Neuronal stem cell (in vitro differentiated cells): ENCODE data around the gene SAPCD2.

Experiments used
- DNase-seq: peaks from one replicate; pipeline ENCODE4 v3.0.0-alpha.2; 2013; ENCODE audit warnings: low spot score
- H2AFZ ChIP-seq: one replicate; pipeline ENCODE4 v1.6.1; 2013; ENCODE audit warnings: mild to moderate bottlenecking, low read length, inconsistent platforms
- H2AK5ac ChIP-seq: 2 replicates; pipeline ENCODE4 v1.6.1; 2013; ENCODE audit warnings: low read depth, mild to moderate bottlenecking, inconsistent platforms, low read length, moderate library complexity, mixed read lengths
- H2BK120ac ChIP-seq: 2 replicates; pipeline ENCODE4 v1.6.1; 2013; ENCODE audit warnings: low read depth, mild to moderate bottlenecking, inconsistent platforms, low read length, moderate library complexity, mixed read lengths
- H2BK12ac ChIP-seq: one replicate; pipeline ENCODE4 v1.6.1; 2013; ENCODE audit warnings: low read length, inconsistent platforms
- H2BK15ac ChIP-seq: 2 replicates; pipeline ENCODE4 v1.6.1; 2013; ENCODE audit warnings: mild to moderate bottlenecking, low read length, inconsistent platforms, mixed read lengths
- H2BK5ac ChIP-seq: one replicate; pipeline ENCODE4 v1.6.1; 2013; ENCODE audit warnings: inconsistent platforms, mild to moderate bottlenecking, low read length, moderate library complexity
- H3K14ac ChIP-seq: one replicate; pipeline ENCODE4 v1.6.1; 2013; ENCODE audit warnings: low read length, inconsistent platforms
- H3K18ac ChIP-seq: 2 replicates; pipeline ENCODE4 v1.6.1; 2013; ENCODE audit warnings: low read length, inconsistent platforms
- H3K23ac ChIP-seq: 2 replicates; pipeline ENCODE4 v1.6.1; 2013; ENCODE audit warnings: low read depth, mild to moderate bottlenecking, mixed read lengths, low read length, inconsistent platforms; ENCODE audit not compliant: poor library complexity
- H3K27ac ChIP-seq: replicated peaks from 3 replicates; pipeline ENCODE4 v1.5.1; 2013; ENCODE audit warnings: low read length, inconsistent platforms
- H3K27me3 ChIP-seq, 3 experiments: 2 replicates each; pipeline ENCODE4 v1.6.1; 2013; ENCODE audit warnings: low read length in 3 of 3, mild to moderate bottlenecking in 2 of 3, inconsistent platforms in 1 of 3, low read depth in 1 of 3, mixed read lengths in 1 of 3, moderate library complexity in 1 of 3; ENCODE audit not compliant: control insufficient read depth in 3 of 3, insufficient read depth in 3 of 3
- H3K36me3 ChIP-seq, 2 donors: replicated peaks in 1 of 2; 2 replicates each; pipeline ENCODE4 v1.6.1; 2013; ENCODE audit warnings: low read length in 2 of 2; ENCODE audit not compliant: control insufficient read depth in 2 of 2, insufficient read depth in 2 of 2
- H3K4ac ChIP-seq: 2 replicates; pipeline ENCODE4 v1.6.1; 2013; ENCODE audit warnings: inconsistent platforms, mild to moderate bottlenecking, low read length, moderate library complexity
- H3K4me1 ChIP-seq, 2 donors: 1 replicate in 1 of 2; 2 replicates in 1 of 2; pipeline ENCODE4 v1.6.1; 2013; ENCODE audit warnings: low read length in 2 of 2, low read depth in 1 of 2; ENCODE audit not compliant: control insufficient read depth in 2 of 2, insufficient read depth in 1 of 2
- H3K4me2 ChIP-seq: one replicate; pipeline ENCODE4 v1.6.1; 2013; ENCODE audit warnings: mild to moderate bottlenecking, low read length, inconsistent platforms; ENCODE audit not compliant: insufficient read depth, poor library complexity, severe bottlenecking
- H3K4me3 ChIP-seq, 2 donors: 2 replicates each; pipeline ENCODE4 v1.5.1; 2013; ENCODE audit warnings: low read length in 2 of 2, mild to moderate bottlenecking in 2 of 2, inconsistent platforms in 1 of 2, moderate library complexity in 1 of 2
- H3K79me1 ChIP-seq: one replicate; pipeline ENCODE4 v1.6.1; 2013; ENCODE audit warnings: low read depth, mild to moderate bottlenecking, inconsistent platforms, low read length, moderate library complexity
- H3K9ac ChIP-seq: one replicate; pipeline ENCODE4 v1.6.1; 2013; ENCODE audit warnings: mild to moderate bottlenecking, low read depth, low read length, inconsistent platforms; ENCODE audit not compliant: poor library complexity
- H3K9me3 ChIP-seq, 2 donors: replicated peaks in 1 of 2; 2 replicates each; pipeline versions ENCODE3 to v1.6.1; 2013; ENCODE audit warnings: low read length in 2 of 2, mild to moderate bottlenecking in 2 of 2, inconsistent platforms in 1 of 2, low read depth in 1 of 2, mixed read lengths in 1 of 2, moderate library complexity in 1 of 2; ENCODE audit not compliant: control insufficient read depth in 2 of 2, insufficient read depth in 1 of 2
- H4K8ac ChIP-seq: one replicate; pipeline ENCODE4 v1.6.1; 2013; ENCODE audit warnings: low read depth, mild to moderate bottlenecking, inconsistent platforms, low read length, moderate library complexity
- H4K91ac ChIP-seq: one replicate; pipeline ENCODE4 v1.6.1; 2013; ENCODE audit warnings: low read length, low read depth, mild to moderate bottlenecking, inconsistent platforms; ENCODE audit not compliant: poor library complexity
- WGBS, 2 donors: extraction: QIAGEN DNeasy Blood & Tissue Kit; methylation state at CpG; one replicate each; pipeline ENCODE4 v1.1.7; 2013; ENCODE audit warnings: missing lambda C conversion rate in 2 of 2, mixed read lengths in 1 of 2; ENCODE audit not compliant: insufficient read length in 2 of 2, insufficient replicate concordance in 1 of 2; ENCODE audit errors: extremely low coverage in 2 of 2; 5-methylcytosine and 5-hydroxymethylcytosine counted together

Gene SAPCD2

DNA sequence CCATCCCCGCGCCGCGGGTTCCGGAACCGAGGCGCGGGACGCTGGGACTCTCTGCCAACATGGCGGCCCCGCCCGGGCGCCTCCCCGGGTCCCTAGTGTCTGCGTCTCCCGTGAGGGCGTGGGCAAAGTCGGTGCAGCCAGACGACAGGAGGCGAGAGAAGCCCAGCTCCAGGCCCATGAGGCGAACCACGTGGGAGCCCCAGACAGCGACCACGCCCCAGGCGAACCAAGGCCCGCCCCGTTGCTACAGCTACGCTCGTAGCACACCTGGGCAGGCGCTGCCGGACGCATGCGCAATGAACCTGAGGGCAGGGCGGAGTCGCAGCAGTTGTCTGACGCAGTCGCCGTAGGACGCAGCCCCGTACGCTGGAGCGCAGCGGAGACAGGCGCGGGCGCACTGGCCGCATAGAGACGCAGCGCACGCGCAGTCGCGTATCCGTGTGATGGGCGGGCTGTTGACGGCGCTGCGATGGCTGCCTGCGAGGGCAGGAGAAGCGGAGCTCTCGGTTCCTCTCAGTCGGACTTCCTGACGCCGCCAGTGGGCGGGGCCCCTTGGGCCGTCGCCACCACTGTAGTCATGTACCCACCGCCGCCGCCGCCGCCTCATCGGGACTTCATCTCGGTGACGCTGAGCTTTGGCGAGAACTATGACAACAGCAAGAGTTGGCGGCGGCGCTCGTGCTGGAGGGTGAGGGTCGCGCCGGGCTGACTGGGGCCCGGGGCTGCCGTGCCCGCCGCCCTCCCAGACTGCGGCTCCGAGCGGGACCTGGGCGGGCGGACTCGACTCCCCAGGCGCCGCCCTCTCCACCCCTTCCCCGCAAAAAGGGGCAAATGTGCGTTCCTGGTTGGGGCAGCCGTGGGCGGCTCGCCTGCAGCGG lies 16.4 kb upstream of the SAPCD2 start, which contains the start of gene MAN1B1:
Gene MAN1B1 (plus strand): TSS at position 455 of the 878 bp plus-strand sequence. CDS start 15 bp downstream, at position 470.
- H3K9me3 ChIP-seq = no peaks in the 10 kb centered on the region
- H2BK120ac ChIP-seq = no peak within 1 kb of the TSS
- WGBS, 2 donors = no CpG with 5 or more reads among the region's 101 CpGs
- no peak within 1 kb of the TSS for H4K91ac ChIP-seq
- peak within 1 kb of the TSS; percentile 74 for H3K27ac ChIP-seq
- H2AK5ac ChIP-seq = peak within 1 kb of the TSS; percentile 75
- peaks cover 3% of the 10 kb centered on the region for H3K79me1 ChIP-seq
- peak within 1 kb of the TSS; percentile 97 for H2AFZ ChIP-seq
- H2BK5ac ChIP-seq = peak within 1 kb of the TSS; percentile 67
- H3K14ac ChIP-seq = peak within 1 kb of the TSS; percentile 87
- peak within 1 kb of the TSS; percentile 81 for H2BK12ac ChIP-seq
- peak within 1 kb of the TSS; percentile 91 for H3K18ac ChIP-seq
- H3K4me2 ChIP-seq = peak within 1 kb of the TSS; percentile 98
- H4K8ac ChIP-seq = peak within 1 kb of the TSS; percentile 65
- peak; percentile 98 for DNase-seq
- H3K23ac ChIP-seq = peak within 1 kb of the TSS; percentile 99
- peak within 1 kb of the TSS; percentile 94 for H3K9ac ChIP-seq
- peak within 1 kb of the TSS; percentile 52 for H2BK15ac ChIP-seq
- peaks cover 2 to 33% (median 20%) of the 10 kb centered on the region in 3 experiments for H3K27me3 ChIP-seq
- H3K36me3 ChIP-seq = peaks cover 8 to 24% of the 10 kb centered on the region in 2 donors
- H3K4ac ChIP-seq = no peak within 1 kb of the TSS
- H3K4me1 ChIP-seq = peaks cover 10 to 20% of the 10 kb centered on the region in 2 donors
- H3K4me3 ChIP-seq = peak within 1 kb of the TSS; percentile 84 to 86

DNA sequence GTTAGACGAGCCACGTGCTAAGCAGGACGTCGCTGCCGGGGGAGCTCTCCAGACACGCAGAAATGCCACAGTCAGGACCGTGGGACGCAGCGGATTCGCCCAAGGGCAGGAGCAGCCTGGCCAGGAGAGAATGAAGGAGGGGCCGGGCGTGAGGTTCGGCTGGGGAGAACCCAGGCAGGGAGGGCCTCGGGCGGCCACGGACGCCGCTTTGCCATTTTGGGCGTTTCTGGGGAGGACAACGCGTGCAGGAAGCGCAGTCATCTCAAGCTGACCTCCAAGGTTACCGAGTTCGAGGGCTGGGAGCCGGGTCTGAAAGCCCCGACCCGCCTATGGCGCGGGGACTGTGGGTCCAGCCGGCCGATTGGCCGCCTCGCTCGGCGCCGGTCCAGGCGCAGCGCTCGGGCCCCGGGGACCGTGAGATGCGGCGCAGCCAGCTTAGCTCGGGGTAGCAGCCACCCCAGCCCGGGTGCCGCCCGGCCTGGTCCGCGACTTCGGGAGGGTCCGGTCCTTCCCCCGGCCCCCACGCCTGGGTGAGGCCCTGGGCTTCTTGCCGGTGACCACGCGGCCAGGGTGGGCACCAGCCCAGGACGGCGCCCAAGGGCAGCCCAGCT lies 15.7 kb upstream of the SAPCD2 start:
- peak overlapping the region; percentile 97 for H2AFZ ChIP-seq
- H3K14ac ChIP-seq = peak overlapping the region; percentile 38
- H2BK120ac ChIP-seq = no peak overlapping the region
- WGBS, 2 donors = no CpG with 5 or more reads among the region's 58 CpGs
- peak overlapping the region; percentile 81 for H2BK12ac ChIP-seq
- H3K27ac ChIP-seq = no peak overlapping the region
- peaks cover 10 to 20% of the 10 kb centered on the region in 2 donors for H3K4me1 ChIP-seq
- no peak for DNase-seq
- no peak overlapping the region for H4K91ac ChIP-seq
- peaks cover 3% of the 10 kb centered on the region for H3K79me1 ChIP-seq
- H3K18ac ChIP-seq = peak overlapping the region; percentile 76
- H2BK15ac ChIP-seq = peak overlapping the region; percentile 49
- peaks cover 6 to 20% of the 10 kb centered on the region in 2 donors for H3K36me3 ChIP-seq
- H3K9ac ChIP-seq = peak overlapping the region; percentile 91
- H2BK5ac ChIP-seq = no peak overlapping the region
- H3K23ac ChIP-seq = peak overlapping the region; percentile 99
- H4K8ac ChIP-seq = peak overlapping the region; percentile 65
- H3K4ac ChIP-seq = no peak overlapping the region
- peak overlapping the region; percentile 98 for H3K4me2 ChIP-seq
- H3K27me3 ChIP-seq = peaks cover 2 to 39% (median 22%) of the 10 kb centered on the region in 3 experiments
- H2AK5ac ChIP-seq = peak overlapping the region; percentile 75
- H3K9me3 ChIP-seq = no peaks in the 10 kb centered on the region
- H3K4me3 ChIP-seq = peak overlapping the region; percentile 84

DNA sequence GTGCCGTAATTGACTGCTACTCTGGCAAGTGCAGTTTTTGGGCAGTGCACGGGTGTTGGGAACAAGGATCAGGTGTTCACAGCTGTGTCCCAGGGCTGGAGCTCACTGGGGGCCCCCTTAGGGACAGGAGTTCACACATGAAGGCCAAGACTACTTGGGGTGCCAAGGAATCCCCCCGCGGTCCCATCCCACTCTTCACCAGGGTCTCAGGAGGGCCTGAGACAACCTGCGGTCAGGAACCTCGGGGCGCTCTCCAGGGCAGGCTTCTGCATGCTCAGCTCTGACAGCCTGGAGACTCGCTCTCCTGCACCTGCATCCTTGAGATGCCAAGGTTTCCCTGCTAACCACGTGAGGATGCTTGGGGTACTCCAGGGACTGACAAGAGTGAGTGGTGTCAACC lies 14.2 kb upstream of the SAPCD2 start:
- no peak overlapping the region for H3K4me3 ChIP-seq
- no peak overlapping the region for H2BK12ac ChIP-seq

More for the DNA sequence above, 14.2 kb upstream of the SAPCD2 start:
- H3K79me1 ChIP-seq = peaks cover 3% of the 10 kb centered on the region
- no peak overlapping the region for H3K4me2 ChIP-seq
- H3K36me3 ChIP-seq = peaks cover 5 to 11% of the 10 kb centered on the region in 2 donors
- DNase-seq = no peak
- H3K9ac ChIP-seq = peak overlapping the region; percentile 68
- H3K14ac ChIP-seq = no peak overlapping the region
- no peak overlapping the region for H3K18ac ChIP-seq
- no peak overlapping the region for H3K4ac ChIP-seq
- no peak overlapping the region for H2AK5ac ChIP-seq
- no peak overlapping the region for H2BK120ac ChIP-seq
- H4K91ac ChIP-seq = no peak overlapping the region
- H2AFZ ChIP-seq = no peak overlapping the region
- peaks cover 6 to 54% (median 36%) of the 10 kb centered on the region in 3 experiments for H3K27me3 ChIP-seq
- WGBS, 2 donors = no CpG with 5 or more reads among the region's 9 CpGs
- peaks cover 10 to 20% of the 10 kb centered on the region in 2 donors for H3K4me1 ChIP-seq
- H2BK15ac ChIP-seq = no peak overlapping the region
- no peak overlapping the region for H3K27ac ChIP-seq
- H4K8ac ChIP-seq = no peak overlapping the region
- H3K23ac ChIP-seq = peak overlapping the region; percentile 40
- H2BK5ac ChIP-seq = no peak overlapping the region
- H3K9me3 ChIP-seq = peaks cover 0 to 3% of the 10 kb centered on the region in 2 donors
